SK-N-SH (cell line): ENCODE measurements around the gene YTHDF1.

ENCODE experiments used
- CTCF ChIP-seq: fragments of 200-600 bp; sonication (generic); IDR thresholded peaks from 2 replicates; pipeline ENCODE4 v1.6.1; 2017; ENCODE audit warnings: antibody characterized with exemption, mild to moderate bottlenecking, moderate library complexity
- MAX ChIP-seq: IDR thresholded peaks from 2 replicates; pipeline ENCODE4 v1.4.0; 2012; ENCODE audit warnings: low read depth
- PBX3 ChIP-seq: IDR thresholded peaks from 2 replicates; pipeline ENCODE4; 2012
- POLR2AphosphoS5 ChIP-seq: IDR thresholded peaks from 2 replicates; pipeline ENCODE4 v1.6.1; 2012; ENCODE audit warnings: low read depth, low read length
- RCOR1 ChIP-seq: fragments of 150-350 bp; IDR thresholded peaks from 2 replicates; pipeline ENCODE4 v1.6.1; 2017; ENCODE audit warnings: antibody characterized with exemption, low read length
- SMC3 ChIP-seq: IDR thresholded peaks from 2 replicates; pipeline ENCODE4 v1.6.1; 2012; ENCODE audit warnings: low read depth, low read length, improper control_type of control experiment
- USF1 ChIP-seq: IDR thresholded peaks from 2 replicates; pipeline ENCODE4 v1.4.0; 2012; ENCODE audit warnings: low read depth, borderline replicate concordance

- no peak for TF ChIP-seq CTCF
- no peak for TF ChIP-seq MAX
- no peak for TF ChIP-seq PBX3
- no peak for TF ChIP-seq USF1
- TF ChIP-seq POLR2AphosphoS5 = no peak
- no peak for TF ChIP-seq RCOR1
- TF ChIP-seq SMC3 = no peak
Observed at GRCh38 chr20:63192721-63193120, 23.2 kb downstream of the YTHDF1 start.
